T47D (cell line): Measurements from ENCODE around the gene DNAH17.

ENCODE experiments used
- DNase-seq, 2 experiments: peaks; one replicate each; pipeline versions ENCODE4 v3.0.0 to v3.0.0-alpha.2; 2011 to 2012; ENCODE audit warnings: low read depth in 1 of 2, low spot score in 1 of 2
- JUND ChIP-seq: IDR thresholded peaks from 2 replicates; pipeline ENCODE4 v1.6.1; 2012; ENCODE audit warnings: low read depth
- in situ Hi-C: cut with HindIII; loops from 2 replicates; pipeline ENCODE4 v1.10.0; 2016; ENCODE audit warnings: low sequenced_read_pairs, low pct_unique_long_range_greater_than_20kb

DNAH17 gene

DNA sequence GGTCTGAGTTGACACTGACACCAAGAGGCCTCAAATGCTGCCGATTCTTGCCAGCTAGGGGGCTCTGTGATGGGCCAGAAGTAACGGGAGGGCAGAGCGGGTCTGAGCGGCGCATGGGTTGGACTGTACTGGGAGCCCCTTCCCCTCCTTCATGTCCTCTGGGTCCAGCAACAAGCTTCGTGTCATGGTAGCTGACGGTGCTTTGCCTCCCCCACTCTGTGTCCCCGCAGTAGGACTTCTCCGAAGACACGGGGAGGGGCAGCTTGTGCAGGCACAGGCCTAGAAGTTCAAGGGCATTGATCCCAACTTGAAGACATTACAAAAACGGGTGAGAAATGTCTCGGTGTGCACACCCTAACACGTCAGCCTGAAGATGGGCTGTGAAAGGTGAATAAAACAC lies 39.8 kb upstream of the DNAH17 start:
- no peak for DNase-seq
- TF ChIP-seq JUND = no peak
- in situ Hi-C loops = no loop called here

- TF ChIP-seq JUND = no peak
Observed at GRCh38 chr17:78615631-78616030, 38.4 kb upstream of the DNAH17 start.

GRCh38 chr17:78613416-78613815 lies 36.2 kb upstream of the DNAH17 start:
- TF ChIP-seq JUND = no peak
- in situ Hi-C loops = no loop called here
- no peak for DNase-seq

More at GRCh38 chr17:78615631-78616030, 38.4 kb upstream of the DNAH17 start:
- no peak for DNase-seq
- in situ Hi-C loops = no loop called here

- no peak for DNase-seq
- in situ Hi-C loops = no loop called here
- TF ChIP-seq JUND = no peak
Observed at GRCh38 chr17:78611607-78612006, 34.4 kb upstream of the DNAH17 start.

GRCh38 chr17:78610951-78611511 lies 33.8 kb upstream of the DNAH17 start:
- DNase-seq = no peak
- in situ Hi-C loops = no loop called here
- no peak for TF ChIP-seq JUND

DNA sequence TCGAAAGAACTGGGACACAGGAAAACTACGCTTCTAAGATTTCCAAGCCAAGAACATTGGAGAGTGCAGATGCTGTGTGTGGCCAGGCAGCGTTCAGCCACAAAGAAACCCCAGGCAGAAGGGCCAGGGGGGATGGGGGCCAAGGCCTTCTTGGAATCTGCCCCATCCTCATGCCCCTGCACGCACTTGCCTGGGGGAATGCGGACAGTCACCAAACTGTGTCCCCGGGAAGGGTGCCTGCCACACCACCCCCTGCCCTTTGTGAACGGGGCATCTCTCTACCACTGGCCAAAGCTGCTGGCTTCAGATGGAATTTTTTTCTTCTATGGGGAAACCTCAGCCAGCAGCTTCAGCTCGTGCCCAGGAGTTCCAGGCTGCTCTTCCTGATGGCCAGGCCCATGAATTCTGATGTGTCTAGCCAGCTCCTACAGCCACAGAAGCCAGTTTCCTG lies 32.0 kb upstream of the DNAH17 start:
- no peak for TF ChIP-seq JUND
- no peak for DNase-seq
- in situ Hi-C loops = no loop called here

- TF ChIP-seq JUND = no peak
- in situ Hi-C loops = no loop called here
- DNase-seq = no peak
Observed at GRCh38 chr17:78608804-78609186, 31.6 kb upstream of the DNAH17 start.

GRCh38 chr17:78608122-78608803 lies 31.1 kb upstream of the DNAH17 start:
- DNase-seq = no peak
- TF ChIP-seq JUND = no peak
- in situ Hi-C loops = no loop called here

DNA sequence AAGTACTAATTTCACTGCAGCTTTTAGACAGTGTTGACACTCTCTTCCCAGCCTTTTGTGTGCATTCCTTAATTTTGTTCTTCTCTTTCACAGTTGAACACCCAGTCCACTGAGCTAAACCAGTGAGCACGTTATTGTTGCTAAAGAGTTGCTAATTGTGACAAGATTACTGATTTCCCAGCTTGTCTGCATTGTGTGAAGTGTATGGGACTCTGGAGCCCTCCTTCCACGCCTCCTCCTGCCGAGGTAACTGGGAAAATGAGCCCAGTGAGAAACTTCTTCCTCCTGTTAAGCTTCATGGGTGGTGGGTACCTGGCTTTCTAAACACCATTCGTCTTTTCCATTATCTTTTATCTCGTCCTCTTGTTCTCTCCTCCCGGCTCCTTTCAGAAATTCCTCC lies 29.8 kb upstream of the DNAH17 start:
- TF ChIP-seq JUND = no peak
- no peak for DNase-seq
- in situ Hi-C loops = no loop called here

GRCh38 chr17:78605886-78606285 lies 28.7 kb upstream of the DNAH17 start:
- in situ Hi-C loops = no loop called here
- no peak for DNase-seq
- TF ChIP-seq JUND = no peak

DNA sequence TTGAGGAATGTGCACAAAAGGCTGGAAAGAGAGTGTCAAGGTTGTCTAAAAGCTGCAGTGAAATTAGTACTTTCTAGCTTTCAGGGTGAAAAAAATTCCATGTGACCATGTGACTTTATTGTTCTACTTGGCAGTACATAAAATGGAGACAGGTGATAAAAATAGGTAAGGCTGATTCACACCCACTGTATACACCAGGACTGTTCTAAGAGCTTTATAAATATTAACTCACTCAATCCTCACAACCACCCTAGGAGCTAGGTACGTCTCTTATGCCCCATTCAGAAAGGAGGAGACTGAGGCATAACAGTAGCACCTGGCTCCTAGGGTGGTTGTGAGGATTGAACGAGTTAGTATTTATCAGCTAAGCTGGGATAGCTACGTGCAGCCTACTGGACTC lies 28.2 kb upstream of the DNAH17 start:
- TF ChIP-seq JUND = no peak
- in situ Hi-C loops = no loop called here
- DNase-seq = no peak

- TF ChIP-seq JUND = no peak
- in situ Hi-C loops = no loop called here
- DNase-seq = no peak
Observed at GRCh38 chr17:78602246-78602645, 25.1 kb upstream of the DNAH17 start.

GRCh38 chr17:78601577-78602190 lies 24.5 kb upstream of the DNAH17 start:
- in situ Hi-C loops = no loop called here
- TF ChIP-seq JUND = no peak
- no peak for DNase-seq
